Activated naive CD4-positive, alpha-beta T cell treated with anti-CD3 and anti-CD28 coated beads, Interleukin-2, amount 50 U/mL, for 72 hours (primary cell): ENCODE data around the gene HNRNPF. TPM values are rescaled to one million over a fixed set of nuclear protein-coding genes. Genes with fewer than 3 reads are reported as not detected.
"Not testable (repeated sequence)": the region's sequence is repeated elsewhere in the genome, so short reads cannot be mapped to it uniquely, and the experiment has no call there.

ENCODE experiments used
- ATAC-seq, 2 donors: fragments of 150-1000 bp; cut with Tn5 transposase; 2 replicates each; pipeline ENCODE4 v1.10.0; 2021; ENCODE audit warnings: mild to moderate bottlenecking in 2 of 2, moderate library complexity in 2 of 2
- DNase-seq, 2 donors: peaks; one replicate each; pipeline ENCODE4 v3.0.0; 2021 to 2022; ENCODE audit warnings: low spot score in 2 of 2
- H3K27ac Mint-ChIP-seq, 2 donors: one replicate each; pipeline ENCODE4 v1.8.0; 2022; ENCODE audit warnings: mild to moderate bottlenecking in 2 of 2, mixed read lengths in 2 of 2
- H3K36me3 Mint-ChIP-seq, 2 donors: one replicate each; pipeline ENCODE4 v1.8.0; 2022; ENCODE audit warnings: mixed read lengths in 2 of 2
- H3K9me3 Mint-ChIP-seq, 2 donors: one replicate each; pipeline ENCODE4 v1.8.0; 2022; ENCODE audit warnings: mixed read lengths in 2 of 2
- total RNA-seq, 2 donors: library from RNA; stranded (reverse); gene quantifications; one replicate each; pipeline ENCODE4 v1.2.3, GENCODE V29; 2022

HNRNPF gene
- total RNA-seq, 2 donors from 2014 or later: 410 to 434 TPM

DNA sequence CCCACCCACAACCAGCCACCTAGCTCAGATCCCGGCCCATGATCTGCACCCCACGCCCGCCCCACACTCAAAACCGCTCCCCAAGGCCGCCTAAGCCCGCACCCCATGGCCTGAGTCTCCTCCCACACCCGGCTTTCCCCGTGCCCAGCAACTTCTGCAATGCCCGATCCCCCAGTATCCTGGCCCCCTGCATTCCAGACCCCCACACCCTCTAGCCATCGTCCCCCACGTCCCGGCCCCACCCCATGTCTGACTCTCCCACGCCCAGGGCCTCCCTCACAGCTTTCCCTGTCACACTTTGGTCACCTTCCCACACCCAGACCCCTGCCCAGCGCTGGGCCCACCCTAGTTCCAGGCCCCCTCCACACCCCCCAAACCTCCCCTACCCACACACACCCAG is 57.7 kb downstream of the HNRNPF start:
- Mint-ChIP-seq H3K27ac (no peak overlapping the region), H3K36me3 (no peaks in the 10 kb centered on the region), H3K9me3 (no peaks in the 10 kb centered on the region)
- DNase-seq (no peak), ATAC-seq (no peak)

DNA sequence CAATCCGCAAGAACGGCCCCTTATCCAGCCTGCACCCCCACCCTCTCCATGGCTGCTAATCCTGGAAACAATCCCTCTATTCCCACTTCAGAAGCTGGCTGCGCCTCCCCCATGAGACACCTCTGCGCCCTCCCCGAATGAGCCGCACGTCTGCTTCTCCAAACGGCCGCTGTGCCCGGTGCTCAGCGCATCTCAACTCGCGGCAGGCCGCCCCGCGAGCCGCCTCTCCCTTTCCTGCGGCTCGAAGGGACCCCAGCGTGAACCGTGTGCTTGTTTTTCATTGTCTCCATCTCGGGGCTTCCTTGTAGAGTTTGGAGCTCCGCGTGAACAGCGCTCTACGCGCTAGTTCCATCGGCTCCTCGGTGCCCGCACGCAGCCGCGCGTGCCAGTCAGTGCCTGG is 58.3 kb downstream of the HNRNPF start:
- Mint-ChIP-seq H3K9me3 (no peaks in the 10 kb centered on the region), H3K27ac (no peak overlapping the region), H3K36me3 (no peaks in the 10 kb centered on the region)
- DNase-seq (no peak), ATAC-seq (no peak)

DNA sequence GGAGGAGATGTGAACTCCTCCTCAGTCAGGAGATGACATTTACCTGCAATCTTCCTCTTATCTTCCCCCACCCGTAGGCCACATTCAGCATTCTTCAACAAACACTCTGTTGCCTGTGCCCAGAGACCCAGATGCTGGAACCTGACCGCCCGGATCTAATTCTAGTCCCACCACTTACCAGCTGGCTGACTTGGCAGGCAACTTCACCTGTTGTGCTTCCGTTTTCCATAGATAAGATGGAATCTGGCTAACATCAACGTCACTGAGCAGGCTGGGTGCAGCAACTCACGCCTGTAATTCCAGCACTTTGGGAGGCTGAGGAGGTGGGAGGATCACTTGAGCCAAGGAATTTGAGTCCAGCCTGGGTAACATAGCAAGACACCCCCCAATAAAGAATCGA is 58.8 kb downstream of the HNRNPF start:
- H3K36me3 Mint-ChIP-seq: no peaks in the 10 kb centered on the region
- no peaks in the 10 kb centered on the region for H3K9me3 Mint-ChIP-seq
- no peak for DNase-seq
- ATAC-seq: no peak
- no peak overlapping the region for H3K27ac Mint-ChIP-seq

DNA sequence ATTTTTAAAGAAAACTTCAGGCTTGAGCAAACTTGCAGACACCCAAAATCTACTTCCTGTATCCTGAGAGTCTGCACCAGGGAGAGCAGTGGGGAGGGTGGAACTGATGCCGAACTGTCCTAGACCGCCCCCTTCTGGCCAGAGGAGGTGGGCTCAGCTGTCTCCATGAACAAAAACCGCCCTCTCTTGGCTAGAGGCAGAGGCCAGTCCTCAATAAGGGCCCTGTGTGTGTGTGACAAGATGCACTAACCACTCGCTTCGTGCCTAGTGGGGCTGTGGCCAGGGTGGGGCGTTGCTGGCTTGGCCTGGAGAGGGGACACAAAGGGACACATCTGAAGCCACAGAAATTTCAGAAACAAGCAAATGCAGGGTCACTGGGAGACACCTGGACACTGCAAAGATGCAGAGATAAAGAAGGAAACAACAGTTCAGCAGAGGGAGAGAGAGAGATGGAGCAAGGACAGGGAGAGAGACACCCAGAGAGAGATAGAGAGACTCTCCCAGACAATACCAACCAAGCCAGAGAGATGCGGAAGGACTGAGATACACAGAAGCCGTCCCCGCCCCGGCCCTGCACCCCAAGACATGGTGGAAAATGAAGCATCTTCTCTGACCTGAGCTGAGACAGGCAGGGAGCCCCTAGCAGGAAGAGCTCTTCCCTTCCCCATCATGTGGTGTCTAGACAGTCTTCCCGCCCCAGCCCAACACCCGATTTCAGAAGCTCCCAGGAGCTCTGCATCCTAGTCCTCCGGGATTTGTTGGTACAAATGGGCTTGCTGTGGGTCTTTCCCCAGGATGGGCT is 60.3 kb downstream of the HNRNPF start:
- Mint-ChIP-seq H3K27ac (peak overlapping the region in 1 of 2 donors; percentile 31), H3K36me3 (no peaks in the 10 kb centered on the region), H3K9me3 (no peaks in the 10 kb centered on the region)
- DNase-seq (peak; percentile 81 to 84), ATAC-seq (peak; percentile 100)

DNA sequence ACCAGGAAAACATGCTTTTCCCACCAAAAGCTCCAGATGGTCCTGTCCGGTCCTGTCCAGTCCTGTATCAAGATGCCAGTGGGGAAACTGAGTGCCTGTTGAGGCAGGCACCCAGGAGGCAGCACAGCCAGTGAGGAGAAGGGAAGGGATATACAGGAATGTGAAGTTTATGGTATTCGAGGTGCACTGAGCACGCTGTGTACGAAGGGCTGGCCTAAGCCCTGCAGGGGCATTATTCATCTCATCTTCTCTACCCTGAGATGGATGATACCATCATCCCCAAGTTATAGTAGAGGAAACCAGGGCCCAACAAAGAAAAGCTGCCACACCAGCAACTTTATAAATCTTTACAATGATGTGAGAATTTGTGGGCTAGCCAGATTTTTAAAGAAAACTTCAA is 61.0 kb downstream of the HNRNPF start:
- H3K9me3 Mint-ChIP-seq: no peaks in the 10 kb centered on the region
- no peak for DNase-seq
- no peak overlapping the region for H3K27ac Mint-ChIP-seq
- H3K36me3 Mint-ChIP-seq: no peaks in the 10 kb centered on the region
- ATAC-seq: peak in 1 of 2 donors; percentile 42

DNA sequence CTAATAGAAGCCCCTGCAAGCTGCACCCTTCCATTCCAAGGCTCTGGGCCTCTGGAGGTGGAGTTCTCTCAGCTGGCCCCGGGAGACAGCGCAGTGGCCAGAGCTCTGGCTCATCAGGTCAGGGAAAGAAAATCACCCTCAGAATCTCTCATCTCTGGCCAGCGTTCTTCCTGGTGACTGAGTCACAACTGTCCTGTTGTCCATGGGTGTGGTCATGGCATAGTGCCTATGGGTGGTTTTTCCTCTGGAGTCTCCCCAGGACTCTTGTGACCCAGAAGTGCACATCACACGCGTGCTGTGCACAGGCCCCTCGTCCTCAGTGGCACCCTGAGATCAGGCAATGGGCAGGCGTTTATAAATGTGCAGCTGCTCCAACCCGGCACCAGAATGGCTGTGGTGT is 64.9 kb downstream of the HNRNPF start:
- ATAC-seq: no peak
- DNase-seq: no peak
- no peak overlapping the region for H3K27ac Mint-ChIP-seq
- no peaks in the 10 kb centered on the region for H3K9me3 Mint-ChIP-seq
- H3K36me3 Mint-ChIP-seq: no peaks in the 10 kb centered on the region

DNA sequence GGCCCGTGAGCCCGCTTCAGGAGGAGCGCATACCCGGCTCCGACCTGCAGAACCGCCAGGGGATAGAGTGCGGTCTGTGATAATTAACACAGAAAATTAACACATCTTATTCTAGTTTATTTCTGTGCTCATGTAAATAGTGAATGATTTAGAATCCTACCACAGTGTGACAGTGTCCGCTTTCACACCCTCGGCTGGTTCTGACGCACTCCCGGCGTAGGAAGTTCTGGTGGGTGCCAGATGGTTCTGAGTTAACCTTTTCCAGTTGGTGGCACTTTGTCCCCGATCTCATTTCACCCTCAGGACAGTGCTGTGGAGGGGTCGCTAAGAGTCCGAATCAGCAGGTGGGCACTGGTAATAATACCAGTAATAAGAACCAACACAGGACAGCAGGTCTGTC is 65.9 kb downstream of the HNRNPF start:
- no peaks in the 10 kb centered on the region for H3K9me3 Mint-ChIP-seq
- no peak overlapping the region for H3K27ac Mint-ChIP-seq
- DNase-seq (no peak), ATAC-seq (no peak)
- no peaks in the 10 kb centered on the region for H3K36me3 Mint-ChIP-seq

DNA sequence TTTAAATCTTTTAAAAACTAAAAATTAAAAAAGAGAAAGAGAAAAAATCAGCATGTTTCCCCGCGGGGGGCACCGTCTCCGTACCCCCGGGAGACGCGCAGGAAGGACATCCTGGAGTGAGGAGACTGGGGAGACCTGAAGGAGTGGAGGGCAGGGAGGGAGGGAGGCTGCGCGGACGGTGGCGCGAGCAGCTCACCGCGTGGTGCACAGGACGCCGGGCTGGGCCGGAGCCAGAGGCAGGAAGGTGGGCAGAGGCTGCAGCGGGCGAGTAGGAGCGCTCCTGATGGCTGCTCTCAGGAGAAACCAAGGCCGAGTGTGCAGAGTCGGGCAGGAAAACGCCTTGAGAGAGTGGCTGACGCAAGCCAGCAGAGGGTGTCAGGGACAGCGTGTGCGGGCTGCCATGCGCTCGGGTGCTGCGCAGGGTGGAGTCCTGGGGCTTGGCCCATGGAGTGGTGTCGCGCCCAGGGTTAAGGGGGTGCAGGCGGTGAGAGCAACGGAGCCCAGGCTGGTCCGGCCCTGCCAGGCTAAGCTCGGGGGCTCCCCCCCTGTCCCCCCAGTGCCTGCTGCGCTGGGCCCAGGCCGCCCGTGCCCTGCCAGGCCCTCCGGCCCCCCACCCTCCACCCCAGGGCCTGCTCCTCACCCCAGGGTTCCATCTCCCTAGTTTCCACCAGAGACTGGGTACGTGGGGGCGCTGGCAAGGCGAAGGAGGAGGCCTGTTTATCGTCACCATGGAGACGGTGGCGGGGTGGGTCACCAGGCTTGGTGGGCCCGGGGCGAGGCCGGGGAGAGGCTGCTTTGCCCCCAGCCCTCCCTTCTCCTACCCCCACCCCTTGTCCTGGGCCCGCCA is 66.5 kb downstream of the HNRNPF start:
- ATAC-seq: no peak
- DNase-seq: no peak
- H3K36me3 Mint-ChIP-seq: no peaks in the 10 kb centered on the region
- H3K9me3 Mint-ChIP-seq: no peaks in the 10 kb centered on the region
- no peak overlapping the region for H3K27ac Mint-ChIP-seq

DNA sequence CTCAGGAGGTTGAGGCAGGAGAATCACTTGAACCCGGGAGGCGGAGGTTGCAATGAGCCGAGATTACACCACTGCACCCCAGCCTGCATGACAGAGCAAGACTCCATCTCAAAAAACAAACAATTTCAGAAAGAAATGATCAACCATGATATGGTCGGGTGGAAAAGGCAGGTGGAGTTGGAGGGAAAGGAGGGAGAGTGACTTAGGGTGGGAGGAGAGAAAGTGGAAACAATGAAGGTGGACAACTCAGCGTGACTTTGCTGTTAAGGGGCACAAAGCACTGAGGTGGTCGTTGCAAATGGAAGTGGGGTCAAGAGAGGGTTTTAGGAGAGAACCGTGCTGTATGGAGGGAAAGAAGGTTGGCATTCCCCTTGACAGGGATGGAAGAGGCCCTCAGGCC is 67.5 kb downstream of the HNRNPF start:
- Mint-ChIP-seq H3K9me3 (no peaks in the 10 kb centered on the region), H3K27ac (peak overlapping the region in 1 of 2 donors; percentile 36), H3K36me3 (no peaks in the 10 kb centered on the region)
- DNase-seq (no peak), ATAC-seq (no peak)

DNA sequence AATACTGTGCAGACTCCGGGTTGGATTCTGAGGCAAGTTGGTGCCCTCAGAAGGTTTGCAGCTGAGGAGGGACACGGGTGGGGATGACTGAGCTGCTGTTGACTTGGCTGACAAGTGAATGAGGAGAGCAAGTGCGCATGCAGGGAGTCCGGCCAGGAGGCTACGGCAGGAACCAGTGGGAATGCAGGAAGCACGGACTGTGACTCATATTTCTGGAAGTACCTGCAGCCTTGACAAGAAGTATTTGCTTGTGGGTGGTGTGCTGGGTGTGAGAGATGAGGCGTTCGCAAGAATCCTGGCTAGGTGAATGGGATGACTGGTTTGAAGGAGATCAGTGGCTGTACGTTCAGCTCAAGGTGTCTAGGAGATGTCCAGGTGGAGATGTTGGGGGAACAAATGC is 68.4 kb downstream of the HNRNPF start:
- no peak for ATAC-seq
- Mint-ChIP-seq H3K27ac (peak overlapping the region in 1 of 2 donors; percentile 36), H3K36me3 (no peaks in the 10 kb centered on the region), H3K9me3 (no peaks in the 10 kb centered on the region)
- DNase-seq: no peak

DNA sequence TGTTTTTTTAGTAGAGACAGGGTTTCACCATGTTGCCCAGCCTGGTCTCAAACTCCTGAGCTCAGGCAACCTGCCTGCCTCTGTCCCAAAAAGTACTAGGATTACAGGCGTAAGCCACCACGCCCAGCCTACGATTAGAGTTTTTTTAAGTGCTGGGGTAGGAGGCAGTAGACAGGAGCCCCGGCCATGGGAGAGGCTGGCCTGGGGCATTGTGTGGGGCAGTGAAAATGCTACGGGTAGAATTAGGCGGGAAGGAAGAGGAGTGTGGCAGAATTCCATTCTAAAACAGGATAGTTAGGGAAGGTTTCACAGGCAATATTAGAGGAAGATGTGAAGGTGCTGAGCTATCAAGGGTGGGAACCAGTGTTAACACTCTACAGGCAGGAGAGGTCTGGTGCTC is 68.9 kb downstream of the HNRNPF start:
- Mint-ChIP-seq H3K27ac (peak overlapping the region in 1 of 2 donors; percentile 36), H3K36me3 (no peaks in the 10 kb centered on the region), H3K9me3 (no peaks in the 10 kb centered on the region)
- ATAC-seq (no peak), DNase-seq (no peak)

DNA sequence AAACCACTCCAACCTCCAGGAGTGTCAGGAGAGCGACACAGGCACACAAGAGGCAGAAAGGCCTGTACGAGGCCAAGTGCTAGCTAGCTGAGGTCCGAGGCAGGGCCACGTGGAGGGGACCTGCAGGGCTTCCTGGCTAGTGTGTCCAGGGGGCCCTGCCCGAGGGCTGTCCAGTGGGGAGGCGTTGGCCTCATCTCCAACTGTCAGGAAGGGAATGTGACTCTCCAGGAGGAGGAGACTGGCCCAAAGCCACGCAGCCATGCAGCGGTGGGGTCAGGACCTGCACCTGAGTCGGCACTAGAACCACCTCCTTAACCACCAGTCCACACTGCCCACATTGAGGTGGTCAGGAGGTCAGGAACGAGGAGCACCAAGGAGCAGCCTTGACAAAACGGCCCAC is 69.8 kb downstream of the HNRNPF start:
- Mint-ChIP-seq H3K9me3 (no peaks in the 10 kb centered on the region), H3K27ac (peak overlapping the region in 1 of 2 donors; percentile 79), H3K36me3 (no peaks in the 10 kb centered on the region)
- no peak for DNase-seq
- ATAC-seq: no peak

DNA sequence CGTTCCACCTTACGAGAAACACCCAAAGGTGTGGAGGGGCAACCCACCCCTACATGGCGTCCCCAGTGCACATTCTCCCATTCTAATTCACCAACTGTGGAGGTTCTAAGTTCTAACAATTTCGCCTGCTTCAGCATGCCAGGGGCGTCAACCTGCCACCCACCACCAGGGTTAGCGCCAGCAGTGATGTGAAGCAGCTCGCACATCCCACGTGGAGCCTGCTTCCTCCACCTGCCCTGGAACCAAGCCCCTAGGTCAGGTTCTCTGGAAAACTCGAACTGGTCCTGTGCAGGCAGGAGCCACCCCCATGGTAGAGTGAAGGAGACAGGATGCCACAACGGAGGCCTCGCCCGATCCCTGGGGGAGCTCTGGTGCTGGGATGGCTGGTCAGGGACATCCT is 70.9 kb downstream of the HNRNPF start:
- DNase-seq (no peak), ATAC-seq (no peak)
- Mint-ChIP-seq H3K27ac (peak overlapping the region in 1 of 2 donors; percentile 79), H3K36me3 (no peaks in the 10 kb centered on the region), H3K9me3 (no peaks in the 10 kb centered on the region)

DNA sequence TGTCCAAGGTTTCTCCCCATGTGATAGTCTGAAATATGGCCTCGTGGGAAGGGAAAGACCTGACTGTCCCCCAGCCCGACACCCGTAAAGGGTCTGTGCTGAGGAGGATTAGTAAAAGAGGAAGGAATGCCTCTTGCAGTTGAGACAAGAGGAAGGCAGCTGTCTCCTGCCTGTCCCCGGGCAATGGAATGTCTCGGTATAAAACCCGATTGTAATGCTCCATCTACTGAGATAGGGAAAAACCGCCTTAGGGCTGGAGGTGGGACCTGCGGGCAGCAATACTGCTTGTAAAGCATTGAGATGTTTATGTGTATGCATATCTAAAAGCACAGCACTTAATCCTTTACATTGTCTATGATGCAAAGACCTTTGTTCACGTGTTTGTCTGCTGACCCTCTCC is 71.5 kb downstream of the HNRNPF start:
- not testable (repeated sequence) for H3K36me3 Mint-ChIP-seq, H3K9me3 Mint-ChIP-seq, ATAC-seq

DNA sequence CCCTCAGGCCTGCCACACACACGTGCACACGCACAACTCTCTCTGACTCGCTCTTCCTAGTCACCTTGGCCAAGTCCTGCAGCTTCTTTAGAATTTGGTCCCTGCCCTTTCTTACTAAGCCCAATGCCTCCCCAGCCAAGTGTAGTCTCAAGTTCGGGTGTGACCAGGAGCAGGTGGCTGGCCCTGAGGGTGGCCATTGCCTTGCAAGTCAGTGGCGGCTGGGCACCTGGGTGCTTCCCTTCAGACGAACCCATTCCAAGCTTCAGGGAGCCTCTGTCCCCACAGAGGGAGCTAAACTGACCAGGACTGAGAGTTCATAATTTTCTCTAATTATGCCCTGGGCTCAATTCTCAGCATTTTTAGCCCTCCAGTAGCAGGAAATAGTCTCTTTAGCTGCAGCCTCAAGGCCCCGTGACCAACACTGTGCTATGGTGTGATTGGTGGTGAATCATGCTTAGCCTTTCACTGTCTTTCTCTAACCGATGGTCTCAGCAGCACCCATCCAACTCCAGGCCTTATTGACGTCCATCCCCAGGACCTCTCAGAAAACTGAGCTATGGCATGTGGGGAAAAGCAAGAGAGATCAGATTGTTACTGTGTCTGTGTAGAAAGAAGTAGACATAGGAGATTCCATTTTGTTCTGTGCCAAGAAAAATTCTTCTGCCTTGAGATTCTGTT is 72.2 kb downstream of the HNRNPF start:
- ATAC-seq (no peak), DNase-seq (no peak)
- no peaks in the 10 kb centered on the region for H3K9me3 Mint-ChIP-seq
- H3K27ac Mint-ChIP-seq: no peak overlapping the region
- no peaks in the 10 kb centered on the region for H3K36me3 Mint-ChIP-seq

More for the DNA sequence above, 71.5 kb downstream of the HNRNPF start:
- H3K27ac Mint-ChIP-seq, DNase-seq: not testable (repeated sequence)

DNA sequence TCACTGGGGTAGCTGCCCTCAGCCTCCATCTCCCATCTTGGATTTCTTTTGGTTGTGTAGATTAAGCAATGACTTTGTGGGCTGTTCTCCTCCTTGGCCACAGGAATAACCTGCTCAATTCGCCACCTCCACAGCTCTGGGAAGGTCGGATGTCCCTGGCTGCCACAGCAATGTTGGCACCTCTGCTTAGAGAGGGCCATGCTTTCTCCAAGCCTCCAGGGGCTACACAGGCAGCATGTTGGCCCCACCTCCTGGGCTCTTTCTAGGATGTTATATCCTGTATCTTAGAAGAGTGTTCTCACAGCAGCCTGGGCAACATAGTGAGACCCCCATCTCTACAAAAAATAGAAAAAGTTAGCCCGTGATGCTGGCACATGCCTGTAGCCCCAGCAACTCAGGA is 72.9 kb downstream of the HNRNPF start:
- Mint-ChIP-seq H3K27ac (no peak overlapping the region), H3K36me3 (no peaks in the 10 kb centered on the region), H3K9me3 (no peaks in the 10 kb centered on the region)
- no peak for DNase-seq
- no peak for ATAC-seq
